GM12878 (cell line): ENCODE data around the gene TMEM175. TPM values are rescaled to one million over a fixed set of nuclear protein-coding genes. Genes with fewer than 3 reads are reported as not detected.

ENCODE experiments used
- BHLHE40 ChIP-seq, 2 experiments: fragments of 450-650 bp in 1 of 2; IDR thresholded peaks; 2 replicates each; pipeline ENCODE4 v1.6.1; 2011 to 2017; ENCODE audit warnings: low read depth in 2 of 2, borderline replicate concordance in 1 of 2, improper control_type of control experiment in 1 of 2, low read length in 1 of 2, mild to moderate bottlenecking in 1 of 2
- CHD2 ChIP-seq: IDR thresholded peaks from 2 replicates; pipeline ENCODE4 v1.6.1; 2011; ENCODE audit warnings: low read depth, low read length, improper control_type of control experiment, borderline replicate concordance
- HDAC6 ChIP-seq: fragments of 200-600 bp; sonication (generic); IDR thresholded peaks from one replicate; pipeline ENCODE4 v1.8.0; 2017; ENCODE audit warnings: antibody characterized with exemption; ENCODE audit not compliant: unreplicated experiment
- NFXL1 ChIP-seq: fragments of 450-650 bp; IDR thresholded peaks from 2 replicates; pipeline ENCODE4 v1.6.1; 2017; ENCODE audit warnings: antibody characterized with exemption, mild to moderate bottlenecking, borderline replicate concordance
- POLR2AphosphoS5 ChIP-seq: IDR thresholded peaks from 2 replicates; pipeline ENCODE4 v1.6.1; 2011; ENCODE audit warnings: mild to moderate bottlenecking, low read length, inconsistent platforms
- SMAD1 ChIP-seq: fragments of 450-650 bp; IDR thresholded peaks from 2 replicates; pipeline ENCODE4 v1.6.1; 2018; ENCODE audit warnings: mild to moderate bottlenecking, low read depth; ENCODE audit not compliant: partially characterized antibody
- SREBF2 ChIP-seq: IDR thresholded peaks from 2 replicates; pipeline ENCODE4 v1.6.1; 2012; ENCODE audit warnings: mild to moderate bottlenecking, low read length
- STAT3 ChIP-seq: IDR thresholded peaks from 2 replicates; pipeline ENCODE4 v1.6.1; 2011; ENCODE audit warnings: low read depth, low read length, improper control_type of control experiment
- SUPT20H ChIP-seq: IDR thresholded peaks from 2 replicates; pipeline ENCODE4 v1.6.1; 2011; ENCODE audit warnings: low read depth, mild to moderate bottlenecking, low read length, moderate library complexity, borderline replicate concordance; ENCODE audit not compliant: control insufficient read depth
- TAF1 ChIP-seq: IDR thresholded peaks from 2 replicates; pipeline ENCODE4 v1.6.1; 2011; ENCODE audit warnings: mild to moderate bottlenecking, low read depth, low read length, borderline replicate concordance
- ZNF207 ChIP-seq: fragments of 450-650 bp; IDR thresholded peaks from 2 replicates; pipeline ENCODE4 v1.6.1; 2014; ENCODE audit warnings: antibody characterized with exemption, mild to moderate bottlenecking, borderline replicate concordance
- polyA plus RNA-seq, 11 experiments: library from polyadenylated mRNA; depleted of rRNA in 4 of 11; unstranded in 6 of 11; stranded (reverse) in 5 of 11; fragments of >200 nt; fragmentation: Nextera tagmentation in 4 of 11; fragmentation: Illumina TruSeq in 1 of 11; extraction: Ambion mirVana in 4 of 11; extraction: Trizol in 1 of 11; gene quantifications; 1 replicate in 1 of 11; 2 replicates in 10 of 11; pipeline versions ENCODE4 v1.2.1 to v1.2.3, GENCODE V29; 2011 to 2016; ENCODE audit warnings: inconsistent platforms in 2 of 11, missing spikeins in 2 of 11, low read depth in 1 of 11
- total RNA-seq, 4 experiments: library from RNA; depleted of rRNA in 3 of 4; stranded (reverse); fragments of >200 nt in 3 of 4; fragmentation: Illumina TruSeq in 1 of 4; extraction: Trizol in 1 of 4; gene quantifications; 2 replicates each; pipeline versions ENCODE4 v1.2.1 to v1.2.3, GENCODE V29; 2013 to 2021
- TF ChIP-seq, protein P1 (sequence below): fragments of 450-650 bp; conservative IDR thresholded peaks from 2 replicates; pipeline ENCODE4 v1.6.1; 2017; ENCODE audit warnings: mild to moderate bottlenecking, moderate library complexity
- TF ChIP-seq, protein P2 (sequence below): fragments of 450-650 bp; IDR thresholded peaks from 2 replicates; pipeline ENCODE4 v1.6.1; 2016; ENCODE audit warnings: mild to moderate bottlenecking, moderate library complexity, borderline replicate concordance
- TF ChIP-seq, protein P3 (sequence below): fragments of 450-650 bp; IDR thresholded peaks from 2 replicates; pipeline ENCODE4 v1.6.1; 2017; ENCODE audit warnings: mild to moderate bottlenecking, moderate library complexity
- TF ChIP-seq, protein P4 (sequence below): IDR thresholded peaks from 2 replicates; pipeline ENCODE4 v1.6.1; 2012; ENCODE audit warnings: low read depth, low read length, improper control_type of control experiment
- TF ChIP-seq, protein P5 (sequence below): IDR thresholded peaks from 2 replicates; pipeline ENCODE4 v1.6.1; 2012; ENCODE audit warnings: low read length, inconsistent platforms

TMEM175 gene
- total and polyA plus RNA-seq, 10 of the 15 experiments (the other 5 are each of a cell fraction or from before 2014, with no cell fraction given) = 0.11 to 39.5 (median 22.3) TPM

DNA sequence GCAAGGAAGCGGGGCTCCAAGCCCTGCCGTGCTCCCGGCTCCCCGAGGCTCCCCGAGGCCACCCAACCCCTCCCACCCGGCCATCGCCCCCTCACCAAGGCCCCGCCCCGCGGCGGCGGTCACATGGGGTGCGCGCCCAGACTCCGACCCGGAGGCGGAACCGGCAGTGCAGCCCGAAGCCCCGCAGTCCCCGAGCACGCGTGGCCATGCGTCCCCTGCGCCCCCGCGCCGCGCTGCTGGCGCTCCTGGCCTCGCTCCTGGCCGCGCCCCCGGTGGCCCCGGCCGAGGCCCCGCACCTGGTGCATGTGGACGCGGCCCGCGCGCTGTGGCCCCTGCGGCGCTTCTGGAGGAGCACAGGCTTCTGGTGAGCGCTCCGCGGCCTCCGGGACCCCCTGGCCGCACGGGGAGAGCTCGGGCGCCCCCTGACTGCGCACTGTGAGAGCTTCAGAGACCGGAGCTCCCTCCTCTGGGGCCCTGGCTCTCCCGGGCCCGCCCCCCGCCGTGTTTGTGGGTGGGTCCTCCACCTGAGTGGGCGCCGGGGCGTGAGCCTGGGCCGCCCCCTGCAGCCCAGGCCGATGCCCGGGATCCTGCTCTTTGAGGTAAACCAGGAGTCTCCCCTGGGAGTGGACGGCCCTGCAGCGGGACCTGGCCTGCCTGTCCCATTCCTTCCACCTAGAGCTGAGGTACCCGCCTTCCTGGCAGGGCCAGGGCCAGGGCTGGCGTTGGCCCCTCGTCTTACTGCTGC is 54.8 kb downstream of the TMEM175 start, which contains the start of gene IDUA (continued):
- TF ChIP-seq BHLHE40 (IDR thresholded peaks at IDR 0.05; ENCODE audit: borderline replicate concordance in 1 of 2, low read depth in 2 of 2, low read length in 1 of 2) = peak; percentile 45 to 87; a peak in 3 of 4 replicates
- no peak for TF ChIP-seq STAT3
- TF ChIP-seq NFXL1 = no peak
- TF ChIP-seq ZNF207 = peak; percentile 96
- no peak for TF ChIP-seq SREBF2
- no peak for TF ChIP-seq SUPT20H
- TF ChIP-seq, protein P1, sequence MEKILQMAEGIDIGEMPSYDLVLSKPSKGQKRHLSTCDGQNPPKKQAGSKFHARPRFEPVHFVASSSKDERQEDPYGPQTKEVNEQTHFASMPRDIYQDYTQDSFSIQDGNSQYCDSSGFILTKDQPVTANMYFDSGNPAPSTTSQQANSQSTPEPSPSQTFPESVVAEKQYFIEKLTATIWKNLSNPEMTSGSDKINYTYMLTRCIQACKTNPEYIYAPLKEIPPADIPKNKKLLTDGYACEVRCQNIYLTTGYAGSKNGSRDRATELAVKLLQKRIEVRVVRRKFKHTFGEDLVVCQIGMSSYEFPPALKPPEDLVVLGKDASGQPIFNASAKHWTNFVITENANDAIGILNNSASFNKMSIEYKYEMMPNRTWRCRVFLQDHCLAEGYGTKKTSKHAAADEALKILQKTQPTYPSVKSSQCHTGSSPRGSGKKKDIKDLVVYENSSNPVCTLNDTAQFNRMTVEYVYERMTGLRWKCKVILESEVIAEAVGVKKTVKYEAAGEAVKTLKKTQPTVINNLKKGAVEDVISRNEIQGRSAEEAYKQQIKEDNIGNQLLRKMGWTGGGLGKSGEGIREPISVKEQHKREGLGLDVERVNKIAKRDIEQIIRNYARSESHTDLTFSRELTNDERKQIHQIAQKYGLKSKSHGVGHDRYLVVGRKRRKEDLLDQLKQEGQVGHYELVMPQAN = peak; percentile 98
- TF ChIP-seq SMAD1 = no peak
- TF ChIP-seq, protein P2, sequence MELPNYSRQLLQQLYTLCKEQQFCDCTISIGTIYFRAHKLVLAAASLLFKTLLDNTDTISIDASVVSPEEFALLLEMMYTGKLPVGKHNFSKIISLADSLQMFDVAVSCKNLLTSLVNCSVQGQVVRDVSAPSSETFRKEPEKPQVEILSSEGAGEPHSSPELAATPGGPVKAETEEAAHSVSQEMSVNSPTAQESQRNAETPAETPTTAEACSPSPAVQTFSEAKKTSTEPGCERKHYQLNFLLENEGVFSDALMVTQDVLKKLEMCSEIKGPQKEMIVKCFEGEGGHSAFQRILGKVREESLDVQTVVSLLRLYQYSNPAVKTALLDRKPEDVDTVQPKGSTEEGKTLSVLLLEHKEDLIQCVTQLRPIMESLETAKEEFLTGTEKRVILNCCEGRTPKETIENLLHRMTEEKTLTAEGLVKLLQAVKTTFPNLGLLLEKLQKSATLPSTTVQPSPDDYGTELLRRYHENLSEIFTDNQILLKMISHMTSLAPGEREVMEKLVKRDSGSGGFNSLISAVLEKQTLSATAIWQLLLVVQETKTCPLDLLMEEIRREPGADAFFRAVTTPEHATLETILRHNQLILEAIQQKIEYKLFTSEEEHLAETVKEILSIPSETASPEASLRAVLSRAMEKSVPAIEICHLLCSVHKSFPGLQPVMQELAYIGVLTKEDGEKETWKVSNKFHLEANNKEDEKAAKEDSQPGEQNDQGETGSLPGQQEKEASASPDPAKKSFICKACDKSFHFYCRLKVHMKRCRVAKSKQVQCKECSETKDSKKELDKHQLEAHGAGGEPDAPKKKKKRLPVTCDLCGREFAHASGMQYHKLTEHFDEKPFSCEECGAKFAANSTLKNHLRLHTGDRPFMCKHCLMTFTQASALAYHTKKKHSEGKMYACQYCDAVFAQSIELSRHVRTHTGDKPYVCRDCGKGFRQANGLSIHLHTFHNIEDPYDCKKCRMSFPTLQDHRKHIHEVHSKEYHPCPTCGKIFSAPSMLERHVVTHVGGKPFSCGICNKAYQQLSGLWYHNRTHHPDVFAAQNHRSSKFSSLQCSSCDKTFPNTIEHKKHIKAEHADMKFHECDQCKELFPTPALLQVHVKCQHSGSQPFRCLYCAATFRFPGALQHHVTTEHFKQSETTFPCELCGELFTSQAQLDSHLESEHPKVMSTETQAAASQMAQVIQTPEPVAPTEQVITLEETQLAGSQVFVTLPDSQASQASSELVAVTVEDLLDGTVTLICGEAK = no peak
- TF ChIP-seq, protein P3, sequence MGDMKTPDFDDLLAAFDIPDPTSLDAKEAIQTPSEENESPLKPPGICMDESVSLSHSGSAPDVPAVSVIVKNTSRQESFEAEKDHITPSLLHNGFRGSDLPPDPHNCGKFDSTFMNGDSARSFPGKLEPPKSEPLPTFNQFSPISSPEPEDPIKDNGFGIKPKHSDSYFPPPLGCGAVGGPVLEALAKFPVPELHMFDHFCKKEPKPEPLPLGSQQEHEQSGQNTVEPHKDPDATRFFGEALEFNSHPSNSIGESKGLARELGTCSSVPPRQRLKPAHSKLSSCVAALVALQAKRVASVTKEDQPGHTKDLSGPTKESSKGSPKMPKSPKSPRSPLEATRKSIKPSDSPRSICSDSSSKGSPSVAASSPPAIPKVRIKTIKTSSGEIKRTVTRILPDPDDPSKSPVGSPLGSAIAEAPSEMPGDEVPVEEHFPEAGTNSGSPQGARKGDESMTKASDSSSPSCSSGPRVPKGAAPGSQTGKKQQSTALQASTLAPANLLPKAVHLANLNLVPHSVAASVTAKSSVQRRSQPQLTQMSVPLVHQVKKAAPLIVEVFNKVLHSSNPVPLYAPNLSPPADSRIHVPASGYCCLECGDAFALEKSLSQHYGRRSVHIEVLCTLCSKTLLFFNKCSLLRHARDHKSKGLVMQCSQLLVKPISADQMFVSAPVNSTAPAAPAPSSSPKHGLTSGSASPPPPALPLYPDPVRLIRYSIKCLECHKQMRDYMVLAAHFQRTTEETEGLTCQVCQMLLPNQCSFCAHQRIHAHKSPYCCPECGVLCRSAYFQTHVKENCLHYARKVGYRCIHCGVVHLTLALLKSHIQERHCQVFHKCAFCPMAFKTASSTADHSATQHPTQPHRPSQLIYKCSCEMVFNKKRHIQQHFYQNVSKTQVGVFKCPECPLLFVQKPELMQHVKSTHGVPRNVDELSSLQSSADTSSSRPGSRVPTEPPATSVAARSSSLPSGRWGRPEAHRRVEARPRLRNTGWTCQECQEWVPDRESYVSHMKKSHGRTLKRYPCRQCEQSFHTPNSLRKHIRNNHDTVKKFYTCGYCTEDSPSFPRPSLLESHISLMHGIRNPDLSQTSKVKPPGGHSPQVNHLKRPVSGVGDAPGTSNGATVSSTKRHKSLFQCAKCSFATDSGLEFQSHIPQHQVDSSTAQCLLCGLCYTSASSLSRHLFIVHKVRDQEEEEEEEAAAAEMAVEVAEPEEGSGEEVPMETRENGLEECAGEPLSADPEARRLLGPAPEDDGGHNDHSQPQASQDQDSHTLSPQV = peak; percentile 71; the same call in 1 of the 2 replicates
- no peak for TF ChIP-seq CHD2
- TF ChIP-seq HDAC6 = peak; percentile 72
- peak; percentile 49; the same call in 1 of the 2 replicates for TF ChIP-seq POLR2AphosphoS5
- TF ChIP-seq, protein P4, sequence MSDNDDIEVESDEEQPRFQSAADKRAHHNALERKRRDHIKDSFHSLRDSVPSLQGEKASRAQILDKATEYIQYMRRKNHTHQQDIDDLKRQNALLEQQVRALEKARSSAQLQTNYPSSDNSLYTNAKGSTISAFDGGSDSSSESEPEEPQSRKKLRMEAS = peak; percentile 75
- TF ChIP-seq, protein P5, sequence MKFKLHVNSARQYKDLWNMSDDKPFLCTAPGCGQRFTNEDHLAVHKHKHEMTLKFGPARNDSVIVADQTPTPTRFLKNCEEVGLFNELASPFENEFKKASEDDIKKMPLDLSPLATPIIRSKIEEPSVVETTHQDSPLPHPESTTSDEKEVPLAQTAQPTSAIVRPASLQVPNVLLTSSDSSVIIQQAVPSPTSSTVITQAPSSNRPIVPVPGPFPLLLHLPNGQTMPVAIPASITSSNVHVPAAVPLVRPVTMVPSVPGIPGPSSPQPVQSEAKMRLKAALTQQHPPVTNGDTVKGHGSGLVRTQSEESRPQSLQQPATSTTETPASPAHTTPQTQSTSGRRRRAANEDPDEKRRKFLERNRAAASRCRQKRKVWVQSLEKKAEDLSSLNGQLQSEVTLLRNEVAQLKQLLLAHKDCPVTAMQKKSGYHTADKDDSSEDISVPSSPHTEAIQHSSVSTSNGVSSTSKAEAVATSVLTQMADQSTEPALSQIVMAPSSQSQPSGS = no peak
- TF ChIP-seq TAF1 = no peak
